Measurements from ENCODE around the gene LIPN.
A peak's percentile ranks its signal among the peaks of the same experiment; 100 is the strongest.

The LIPN gene

DNA sequence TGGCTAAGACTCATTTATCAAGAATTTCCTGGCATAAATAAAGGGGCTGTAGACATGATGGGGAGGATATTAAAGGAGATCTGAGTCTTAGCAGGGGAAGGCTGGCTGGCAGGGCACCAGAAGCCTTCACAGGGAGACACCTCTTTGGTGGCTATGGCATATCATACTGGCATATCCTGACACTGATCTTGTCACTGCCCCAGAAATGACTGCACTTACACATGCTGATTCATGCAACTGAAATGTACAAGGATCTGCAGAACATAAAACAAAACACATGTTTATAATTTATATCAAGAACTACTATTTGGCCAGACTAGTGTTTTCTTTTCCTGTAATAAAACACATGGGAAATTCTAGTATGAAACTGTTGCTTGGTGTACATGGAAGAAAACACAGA is 5.5 kb upstream of the LIPN start:
- no peak for DNase-seq (ENCODE audit: low read depth in 1 of 2, low spot score in 1 of 2)
- in situ Hi-C loops (cut with HindIII; ENCODE audit: low pct_unique_long_range_greater_than_20kb, low sequenced_read_pairs), result no loop called here
- TF ChIP-seq JUND (IDR thresholded peaks at IDR 0.05; ENCODE audit: low read depth), result no peak

DNA sequence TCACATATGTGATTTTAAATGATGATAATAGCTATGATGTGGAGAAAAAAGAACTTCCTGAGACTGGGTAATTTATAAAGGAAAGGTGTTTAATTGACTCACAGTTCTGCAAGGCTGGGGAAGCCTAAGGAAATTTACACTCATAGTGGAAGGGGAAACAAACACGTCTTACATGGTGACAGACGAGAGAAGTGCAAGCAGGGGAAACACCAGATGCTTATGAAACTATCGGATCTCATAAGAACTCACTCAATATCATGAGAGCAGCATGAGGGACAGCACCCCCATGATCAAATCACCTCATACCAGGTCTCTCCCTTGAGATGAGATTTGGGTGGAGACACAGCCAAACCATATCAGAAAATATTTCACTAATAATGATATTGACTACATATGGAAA is 4.1 kb upstream of the LIPN start:
- DNase-seq (ENCODE audit: low read depth in 1 of 2, low spot score in 1 of 2), result no peak
- in situ Hi-C loops (cut with HindIII; ENCODE audit: low pct_unique_long_range_greater_than_20kb, low sequenced_read_pairs), result no loop called here

DNA sequence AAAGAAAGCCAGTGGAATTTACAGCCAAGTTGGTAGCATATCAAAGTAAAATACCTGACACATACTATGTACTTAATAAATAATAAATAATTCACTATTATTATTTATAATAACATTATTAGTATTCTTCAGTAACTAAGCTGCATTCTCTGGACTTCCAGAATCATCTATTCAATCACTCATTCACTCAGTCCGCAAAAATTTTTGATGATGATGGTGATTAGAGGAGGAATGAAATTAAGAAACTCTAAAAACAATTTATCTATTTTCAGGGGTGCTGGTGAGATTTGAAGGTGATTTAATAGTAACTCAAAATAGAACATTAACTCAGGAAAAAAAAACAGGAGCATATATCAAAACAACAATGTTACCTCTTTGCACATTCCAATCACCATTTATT is 3.2 kb upstream of the LIPN start:
- in situ Hi-C loops (cut with HindIII; ENCODE audit: low pct_unique_long_range_greater_than_20kb, low sequenced_read_pairs), result no loop called here
- no peak for DNase-seq (ENCODE audit: low read depth in 1 of 2, low spot score in 1 of 2)
- TF ChIP-seq JUND (IDR thresholded peaks at IDR 0.05; ENCODE audit: low read depth), result no peak

More for the DNA sequence above, 4.1 kb upstream of the LIPN start:
- TF ChIP-seq JUND (IDR thresholded peaks at IDR 0.05; ENCODE audit: low read depth), result no peak

DNA sequence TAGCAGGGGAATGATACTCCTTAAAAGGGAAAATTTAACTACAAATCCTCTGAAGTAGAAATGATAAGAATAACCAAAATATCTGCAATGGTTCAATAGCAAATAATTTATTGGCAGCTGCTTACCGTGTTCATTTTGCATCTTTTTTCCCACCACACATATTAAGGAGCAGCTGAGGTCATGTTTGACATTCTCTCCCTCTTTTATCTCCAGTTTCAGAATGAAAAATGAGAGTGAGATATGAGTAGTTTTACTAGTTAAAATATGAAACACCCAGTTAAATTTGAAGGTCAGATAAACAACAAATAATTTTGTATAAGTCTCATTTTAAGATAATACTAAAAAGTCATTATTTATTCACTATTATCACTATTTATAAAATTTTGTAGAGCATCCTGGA is 3.1 kb downstream of the LIPN start:
- in situ Hi-C loops (cut with HindIII; ENCODE audit: low pct_unique_long_range_greater_than_20kb, low sequenced_read_pairs), result no loop called here
- DNase-seq (ENCODE audit: low read depth in 1 of 2, low spot score in 1 of 2), result no peak
- TF ChIP-seq JUND (IDR thresholded peaks at IDR 0.05; ENCODE audit: low read depth), result no peak

DNA sequence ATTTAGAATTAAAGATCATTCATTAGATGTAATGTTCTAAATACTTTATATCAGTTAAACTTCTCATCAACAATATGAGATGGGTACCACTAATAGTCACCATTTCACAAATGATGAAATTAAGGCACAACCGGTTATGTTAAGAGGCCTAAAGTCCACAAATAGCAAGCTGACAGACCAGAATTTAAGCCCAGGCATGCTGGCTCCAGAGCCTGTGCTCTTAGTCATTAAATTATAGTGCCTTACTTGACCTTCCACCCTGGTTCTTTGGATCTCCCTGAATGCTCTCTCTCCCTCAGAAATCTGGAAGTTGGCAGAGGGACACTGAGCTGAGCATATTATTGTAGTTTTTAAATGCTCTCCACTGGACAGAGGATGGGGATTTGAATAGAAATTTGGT is 3.6 kb downstream of the LIPN start:
- in situ Hi-C loops (cut with HindIII; ENCODE audit: low pct_unique_long_range_greater_than_20kb, low sequenced_read_pairs), result no loop called here
- TF ChIP-seq JUND (IDR thresholded peaks at IDR 0.05; ENCODE audit: low read depth), result no peak
- no peak for DNase-seq (ENCODE audit: low read depth in 1 of 2, low spot score in 1 of 2)

DNA sequence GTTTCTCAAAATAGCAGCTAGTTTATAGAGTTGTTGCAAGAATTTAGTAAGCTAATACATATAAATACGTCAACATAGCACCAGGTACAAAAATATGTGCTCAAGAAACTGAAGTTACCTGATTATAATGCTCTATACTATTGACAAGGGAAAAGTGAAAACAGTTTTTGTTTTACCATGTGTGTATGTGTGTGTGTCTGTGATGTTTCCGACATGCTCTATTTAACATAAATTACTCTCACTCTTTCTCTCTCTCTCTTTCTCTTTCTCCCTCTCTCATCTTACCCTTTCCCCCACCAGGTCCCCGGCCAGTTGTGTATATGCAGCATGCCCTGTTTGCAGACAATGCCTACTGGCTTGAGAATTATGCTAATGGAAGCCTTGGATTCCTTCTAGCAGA is 4.3 kb downstream of the LIPN start:
- no peak for DNase-seq (ENCODE audit: low read depth in 1 of 2, low spot score in 1 of 2)
- in situ Hi-C loops (cut with HindIII; ENCODE audit: low pct_unique_long_range_greater_than_20kb, low sequenced_read_pairs), result no loop called here
- no peak for TF ChIP-seq JUND (IDR thresholded peaks at IDR 0.05; ENCODE audit: low read depth)

DNA sequence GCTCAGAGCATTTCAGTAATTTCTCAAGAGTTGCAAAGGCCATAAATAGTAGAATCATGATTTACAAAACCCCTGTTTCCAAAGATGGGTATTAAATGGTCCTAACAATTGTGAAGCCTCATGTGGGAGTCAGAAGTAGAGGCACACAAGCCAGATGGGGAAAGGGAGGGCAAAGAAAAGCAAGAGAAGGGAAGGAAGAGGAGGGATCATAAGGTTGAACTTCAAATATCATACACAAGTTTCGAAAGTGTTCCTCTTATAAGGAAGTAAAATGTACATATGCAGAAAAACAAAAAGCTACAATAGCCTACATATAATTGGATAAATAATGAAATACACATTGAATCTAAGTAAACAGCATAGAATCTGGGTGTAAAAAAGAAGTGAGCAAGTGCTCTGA is 6.0 kb downstream of the LIPN start:
- DNase-seq (ENCODE audit: low read depth in 1 of 2, low spot score in 1 of 2), result no peak
- no peak for TF ChIP-seq JUND (IDR thresholded peaks at IDR 0.05; ENCODE audit: low read depth)
- in situ Hi-C loops (cut with HindIII; ENCODE audit: low pct_unique_long_range_greater_than_20kb, low sequenced_read_pairs), result no loop called here

DNA sequence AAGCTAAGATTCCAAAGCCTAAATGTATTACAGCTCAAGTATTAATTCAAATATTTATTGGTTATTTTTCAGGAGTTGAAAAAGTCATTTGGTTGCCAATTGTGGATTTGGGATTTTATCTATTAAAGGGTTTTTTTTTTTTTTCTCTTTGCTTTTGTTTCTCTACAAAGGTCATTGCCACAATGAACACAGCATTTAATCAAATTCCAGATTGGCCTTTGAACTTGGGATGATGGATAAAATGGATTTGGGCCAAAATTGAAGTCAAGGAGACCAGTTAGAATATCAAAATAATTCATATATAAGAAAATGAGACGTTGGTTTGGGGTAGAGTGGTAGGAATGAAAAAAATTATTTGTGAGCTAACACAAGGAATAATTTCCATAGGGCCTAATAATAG is 9.6 kb downstream of the LIPN start:
- no peak for TF ChIP-seq JUND (IDR thresholded peaks at IDR 0.05; ENCODE audit: low read depth)
- DNase-seq (ENCODE audit: low read depth in 1 of 2, low spot score in 1 of 2), result no peak

DNA sequence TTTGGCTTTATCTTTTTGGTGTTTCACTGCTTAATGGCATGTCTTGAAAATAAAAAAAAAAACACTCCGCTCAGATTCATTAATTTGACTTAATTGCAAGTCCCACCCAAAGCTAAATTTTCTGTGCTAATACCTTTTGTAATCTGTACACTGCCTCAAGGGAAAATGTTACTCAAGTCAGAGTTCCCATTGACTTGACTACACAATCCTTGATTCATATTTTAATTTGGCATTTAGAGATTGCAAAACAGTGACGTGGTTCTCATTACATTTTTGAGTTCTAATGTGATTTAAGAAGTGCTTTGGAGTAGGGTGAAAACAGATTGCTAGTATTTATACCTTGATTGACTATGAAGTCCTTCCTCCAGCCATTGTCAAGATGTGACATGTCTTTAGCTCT is 21.4 kb downstream of the LIPN start:
- no peak for DNase-seq (ENCODE audit: low read depth in 1 of 2, low spot score in 1 of 2)
- TF ChIP-seq JUND (IDR thresholded peaks at IDR 0.05; ENCODE audit: low read depth), result no peak
- in situ Hi-C loops (cut with HindIII; ENCODE audit: low pct_unique_long_range_greater_than_20kb, low sequenced_read_pairs), result no loop called here

More for the DNA sequence above, 9.6 kb downstream of the LIPN start:
- in situ Hi-C loops (cut with HindIII; ENCODE audit: low pct_unique_long_range_greater_than_20kb, low sequenced_read_pairs), result no loop called here

DNA sequence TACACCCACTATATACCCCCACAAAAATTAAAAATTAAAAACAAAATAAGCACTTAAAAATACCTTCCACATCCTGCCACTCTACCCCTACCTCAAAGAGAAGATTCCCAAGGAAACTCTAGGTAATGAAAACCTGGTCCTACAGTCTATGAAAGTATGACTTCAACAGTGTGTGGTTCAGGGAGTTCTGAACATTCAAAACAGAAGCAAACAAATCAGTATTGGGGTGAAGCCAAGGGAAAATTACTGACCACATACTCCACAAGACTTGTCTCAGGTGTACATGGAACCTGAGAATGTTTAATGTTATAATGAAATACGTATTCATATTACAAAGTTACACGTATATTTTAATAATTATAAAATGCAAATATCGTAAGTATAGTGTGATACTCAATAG is 22.4 kb downstream of the LIPN start:
- TF ChIP-seq JUND (IDR thresholded peaks at IDR 0.05; ENCODE audit: low read depth), result no peak
- in situ Hi-C loops (cut with HindIII; ENCODE audit: low pct_unique_long_range_greater_than_20kb, low sequenced_read_pairs), result no loop called here
- DNase-seq (ENCODE audit: low read depth in 1 of 2, low spot score in 1 of 2), result no peak

DNA sequence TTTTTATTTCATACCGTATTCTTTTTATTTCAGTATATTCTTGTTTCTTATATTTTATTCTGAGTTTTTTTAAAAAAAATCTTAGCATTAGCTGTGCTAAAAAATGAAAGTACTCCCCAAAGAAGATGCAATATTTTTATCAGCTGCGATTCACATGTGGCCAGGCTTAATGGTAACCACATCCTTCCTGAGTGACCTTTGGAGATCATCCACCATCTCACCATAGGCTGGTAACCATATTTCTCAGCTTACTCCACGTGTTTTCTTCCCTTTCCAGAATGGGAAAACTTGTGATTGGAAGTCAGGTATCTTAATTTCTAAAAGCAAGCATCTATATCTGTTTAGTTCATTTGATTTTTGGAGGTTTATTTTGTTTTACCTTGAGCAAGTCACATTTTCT is 23.9 kb downstream of the LIPN start:
- in situ Hi-C loops (cut with HindIII; ENCODE audit: low pct_unique_long_range_greater_than_20kb, low sequenced_read_pairs), result no loop called here
- no peak for DNase-seq (ENCODE audit: low read depth in 1 of 2, low spot score in 1 of 2)
- no peak for TF ChIP-seq JUND (IDR thresholded peaks at IDR 0.05; ENCODE audit: low read depth)

DNA sequence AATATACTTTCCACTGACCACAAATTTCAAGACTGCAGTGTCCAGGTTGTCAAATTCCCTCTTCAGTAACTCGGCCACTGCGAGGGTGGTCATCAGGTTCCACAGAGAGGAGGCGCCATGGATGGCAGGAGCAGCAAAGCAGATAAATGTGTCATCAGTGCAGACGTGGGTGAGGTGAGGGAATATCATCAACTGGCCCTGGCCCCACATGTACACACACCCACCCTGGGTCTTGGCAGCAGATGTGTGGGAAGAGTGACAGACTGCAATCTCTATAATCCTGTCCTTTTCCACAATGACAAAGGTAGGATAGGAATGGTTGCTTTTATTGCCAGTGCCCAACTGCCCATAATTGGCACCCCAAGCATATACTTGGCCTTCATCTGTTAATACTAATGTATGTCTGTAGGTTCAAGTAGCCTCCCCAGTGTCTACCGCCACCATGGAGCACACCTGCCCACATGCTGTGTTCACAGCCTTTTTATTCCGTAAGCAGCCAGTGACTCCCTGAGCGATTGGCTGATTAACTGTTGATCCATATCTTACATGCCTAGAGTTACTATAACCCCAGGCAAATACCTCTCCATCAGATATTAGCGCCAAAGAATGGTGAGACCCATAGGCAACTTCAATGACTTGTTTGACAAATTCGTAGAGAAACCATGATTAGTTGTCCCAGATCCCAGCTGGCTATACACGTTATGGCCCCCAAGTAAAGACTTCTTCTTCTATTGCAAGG is 26.4 kb downstream of the LIPN start:
- in situ Hi-C loops (cut with HindIII; ENCODE audit: low pct_unique_long_range_greater_than_20kb, low sequenced_read_pairs), result no loop called here
- DNase-seq (ENCODE audit: low read depth in 1 of 2, low spot score in 1 of 2), result peak in 1 of 2 experiments; percentile 50
- 0 out of 2 replicates have a peak, but pooled peaks have one; percentile 22 for TF ChIP-seq JUND (IDR thresholded peaks at IDR 0.05; ENCODE audit: low read depth)

DNA sequence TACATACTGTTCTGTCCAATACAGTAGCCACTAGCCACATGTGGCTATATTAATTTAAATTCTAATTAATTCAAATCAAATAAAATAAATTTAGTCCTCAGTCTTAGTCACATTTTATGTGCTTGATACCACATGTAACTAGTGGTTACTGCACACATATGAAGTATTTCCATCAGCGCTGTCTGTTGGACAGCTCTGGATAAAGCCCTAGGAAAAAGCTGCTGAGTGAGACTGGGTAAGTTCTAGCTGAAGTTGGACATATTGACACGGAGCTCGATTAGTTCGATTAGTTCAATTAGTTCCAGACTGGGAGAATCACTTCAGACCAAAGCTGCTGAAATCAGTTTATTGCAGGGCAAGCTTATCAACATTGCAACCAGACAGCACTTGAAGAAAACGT is 27.6 kb downstream of the LIPN start:
- in situ Hi-C loops (cut with HindIII; ENCODE audit: low pct_unique_long_range_greater_than_20kb, low sequenced_read_pairs), result no loop called here
- DNase-seq (ENCODE audit: low read depth in 1 of 2, low spot score in 1 of 2), result no peak
- no peak for TF ChIP-seq JUND (IDR thresholded peaks at IDR 0.05; ENCODE audit: low read depth)

DNA sequence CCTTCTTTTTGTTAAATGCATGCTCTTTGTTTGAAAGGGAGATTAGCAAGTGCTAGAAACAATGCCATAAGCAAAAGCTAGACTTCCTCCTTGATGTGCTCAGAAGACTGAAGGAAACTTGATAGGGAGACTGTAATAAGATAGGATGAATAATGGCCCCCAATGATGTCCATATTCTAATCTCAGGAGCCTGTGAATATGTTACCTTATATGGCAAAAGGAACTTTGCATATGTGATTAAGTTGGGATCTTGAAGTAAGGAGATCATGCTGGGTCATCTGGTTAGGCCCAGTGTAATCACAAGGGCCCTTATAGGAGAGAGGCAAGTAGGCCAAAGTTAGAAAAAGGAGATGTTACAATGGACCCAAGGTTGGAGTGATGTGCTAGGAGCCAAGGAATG is 29.1 kb downstream of the LIPN start:
- no peak for DNase-seq (ENCODE audit: low read depth in 1 of 2, low spot score in 1 of 2)
- no peak for TF ChIP-seq JUND (IDR thresholded peaks at IDR 0.05; ENCODE audit: low read depth)
- in situ Hi-C loops (cut with HindIII; ENCODE audit: low pct_unique_long_range_greater_than_20kb, low sequenced_read_pairs), result no loop called here
